H1 (cell line): Measurements from ENCODE around the gene SLC5A11. TPM values are rescaled to one million over a fixed set of nuclear protein-coding genes. Genes with fewer than 3 reads are reported as not detected.

Experiments
- CTCF ChIA-PET: fragments of 300-600 bp; sonication (Branson Sonifier 250); formaldehyde crosslinking; loops from one replicate; lab custom pipeline; 2021; ENCODE audit not compliant: partially characterized antibody; lab: Charles Lee
- POLR2A ChIA-PET: fragments of 300-600 bp; sonication (Branson Sonifier 250); formaldehyde crosslinking; loops from one replicate; lab custom pipeline; 2021; ENCODE audit warnings: inconsistent platforms; ENCODE audit not compliant: partially characterized antibody; lab: Charles Lee
- DNase-seq, 2 experiments: peaks; one replicate each; pipeline versions ENCODE4 v3.0.0 to v3.0.0-alpha.2; 2010 to 2022; ENCODE audit warnings: low spot score in 2 of 2, low read depth in 1 of 2, mixed read lengths in 1 of 2
- FAIRE-seq: peaks from 2 replicates; lab custom pipeline; 2011; peaks lifted over from hg19 to GRCh38; lab: Jason Lieb, UNC
- H2AFZ ChIP-seq: 2 replicates; pipeline ENCODE4 v1.8.1; 2012; ENCODE audit warnings: low read length, inconsistent platforms
- H2AK5ac ChIP-seq: 2 replicates; pipeline ENCODE4 v1.6.1; 2013; ENCODE audit warnings: low read depth, low read length
- H2BK120ac ChIP-seq: replicated peaks from 2 replicates; pipeline ENCODE3; 2013; ENCODE audit warnings: low read depth, low read length, inconsistent platforms
- H2BK12ac ChIP-seq: 2 replicates; pipeline ENCODE4 v1.6.1; 2013; ENCODE audit warnings: low read depth, low read length
- H2BK15ac ChIP-seq: 2 replicates; pipeline ENCODE4 v1.6.1; 2013; ENCODE audit warnings: low read length
- H2BK20ac ChIP-seq: 2 replicates; pipeline ENCODE4 v1.6.1; 2013; ENCODE audit warnings: low read length
- H2BK5ac ChIP-seq: 2 replicates; pipeline ENCODE4 v1.6.1; 2013; ENCODE audit warnings: low read depth, low read length
- H3K14ac ChIP-seq: 2 replicates; pipeline ENCODE4 v1.6.1; 2013; ENCODE audit warnings: inconsistent platforms; ENCODE audit not compliant: insufficient read length
- H3K18ac ChIP-seq: 2 replicates; pipeline ENCODE4 v1.6.1; 2013; ENCODE audit warnings: low read length; ENCODE audit errors: extremely low read depth
- H3K23ac ChIP-seq: 2 replicates; pipeline ENCODE4 v1.6.1; 2013; ENCODE audit warnings: inconsistent platforms; ENCODE audit not compliant: insufficient read length
- H3K23me2 ChIP-seq: 2 replicates; pipeline ENCODE4 v1.6.1; 2013; ENCODE audit warnings: low read depth, low read length
- H3K27ac ChIP-seq: 2 replicates; pipeline ENCODE4 v1.6.1; 2011; ENCODE audit warnings: low read depth, low read length, inconsistent platforms
- H3K27me3 ChIP-seq, 4 experiments: replicated peaks in 1 of 4; 1 replicate in 1 of 4; 2 replicates in 3 of 4; pipeline versions ENCODE4 v1.6.1 to v1.8.1; 2011 to 2013; ENCODE audit warnings: low read length in 3 of 4, mild to moderate bottlenecking in 3 of 4, inconsistent platforms in 2 of 4, mixed read lengths in 2 of 4, moderate library complexity in 1 of 4; ENCODE audit not compliant: control insufficient read depth in 3 of 4, insufficient read depth in 3 of 4; ENCODE audit errors: extremely low read depth in 1 of 4
- H3K36me3 ChIP-seq, 4 experiments: 2 replicates each; pipeline versions ENCODE4 v1.6.1 to v1.8.1; 2011 to 2013; ENCODE audit warnings: mild to moderate bottlenecking in 4 of 4, low read length in 3 of 4, moderate library complexity in 2 of 4, control low read depth in 1 of 4, inconsistent platforms in 1 of 4; ENCODE audit not compliant: insufficient read depth in 4 of 4, control insufficient read depth in 2 of 4
- H3K4ac ChIP-seq: replicated peaks from 2 replicates; pipeline ENCODE3; 2013; ENCODE audit warnings: low read length, low read depth, mixed read lengths, inconsistent platforms; ENCODE audit not compliant: insufficient read length
- H3K4me1 ChIP-seq, 4 experiments: replicated peaks in 1 of 4; 1 replicate in 1 of 4; 2 replicates in 3 of 4; pipeline versions ENCODE4 v1.6.1 to v1.8.1; 2011 to 2013; ENCODE audit warnings: low read length in 3 of 4, inconsistent platforms in 2 of 4, mixed read lengths in 1 of 4; ENCODE audit not compliant: insufficient read depth in 4 of 4, control insufficient read depth in 3 of 4
- H3K4me2 ChIP-seq, 2 experiments: 2 replicates each; pipeline versions ENCODE4 v1.6.1 to v1.8.1; 2011 to 2013; ENCODE audit warnings: low read depth in 2 of 2, low read length in 2 of 2, control low read depth in 1 of 2, inconsistent platforms in 1 of 2, mild to moderate bottlenecking in 1 of 2; ENCODE audit not compliant: insufficient read depth in 1 of 2
- H3K4me3 ChIP-seq, 4 experiments: fragments of 200-600, 300-600 bp in 1 of 4; sonication (generic), shearing (Covaris generic), sonication (Bioruptor Twin) in 1 of 4; 2 replicates each; pipeline versions ENCODE4 v1.5.1 to v1.8.1; 2011 to 2016; ENCODE audit warnings: low read length in 4 of 4, low read depth in 3 of 4, control low read depth in 2 of 4, inconsistent platforms in 2 of 4, mild to moderate bottlenecking in 2 of 4, mixed read lengths in 1 of 4, moderate library complexity in 1 of 4; ENCODE audit not compliant: insufficient read depth in 2 of 4; ENCODE audit errors: extremely low read depth in 1 of 4
- H3K56ac ChIP-seq: replicated peaks from 2 replicates; pipeline ENCODE3; 2013; ENCODE audit warnings: low read depth, mild to moderate bottlenecking, mixed read lengths, low read length, inconsistent platforms; ENCODE audit not compliant: insufficient read length
- H3K79me1 ChIP-seq: 2 replicates; pipeline ENCODE4 v1.6.1; 2013; ENCODE audit warnings: low read depth, low read length, control low read depth
- H3K79me2 ChIP-seq, 2 experiments: 2 replicates each; pipeline versions ENCODE4 v1.6.1 to v1.8.1; 2012 to 2013; ENCODE audit warnings: low read length in 2 of 2, mild to moderate bottlenecking in 2 of 2, inconsistent platforms in 1 of 2; ENCODE audit not compliant: insufficient read depth in 2 of 2, control insufficient read depth in 1 of 2
- H3K9ac ChIP-seq, 4 experiments: replicated peaks in 1 of 4; 1 replicate in 1 of 4; 2 replicates in 3 of 4; pipeline versions ENCODE4 v1.6.1 to v1.8.1; 2011 to 2013; ENCODE audit warnings: low read depth in 3 of 4, low read length in 3 of 4, control low read depth in 2 of 4, mild to moderate bottlenecking in 2 of 4, moderate library complexity in 2 of 4, inconsistent platforms in 1 of 4; ENCODE audit errors: extremely low read depth in 1 of 4
- H3K9me3 ChIP-seq, 2 experiments: 2 replicates each; pipeline versions ENCODE4 v1.6.1 to v1.8.1; 2012 to 2013; ENCODE audit warnings: mild to moderate bottlenecking in 2 of 2, moderate library complexity in 2 of 2, control low read depth in 1 of 2, inconsistent platforms in 1 of 2, low read depth in 1 of 2, low read length in 1 of 2, mixed read lengths in 1 of 2; ENCODE audit not compliant: insufficient read depth in 2 of 2
- H4K20me1 ChIP-seq, 2 experiments: replicated peaks in 1 of 2; 2 replicates each; pipeline versions ENCODE3 to v1.8.1; 2011 to 2013; ENCODE audit warnings: inconsistent platforms in 2 of 2, low read length in 2 of 2, mild to moderate bottlenecking in 1 of 2; ENCODE audit not compliant: insufficient read depth in 2 of 2, control insufficient read depth in 1 of 2
- H4K5ac ChIP-seq: 2 replicates; pipeline ENCODE4 v1.6.1; 2013; ENCODE audit warnings: low read length, low read depth, mixed read lengths, inconsistent platforms; ENCODE audit not compliant: insufficient read length
- H4K8ac ChIP-seq: 2 replicates; pipeline ENCODE4 v1.8.0; 2013; ENCODE audit warnings: mild to moderate bottlenecking, moderate library complexity, low read length, inconsistent platforms; ENCODE audit not compliant: insufficient read depth; ENCODE audit errors: extremely low read depth
- H4K91ac ChIP-seq: replicated peaks from 2 replicates; pipeline ENCODE3; 2013; ENCODE audit warnings: low read length, mixed read lengths, inconsistent platforms; ENCODE audit not compliant: insufficient read length
- ASH2L ChIP-seq: fragments of 200-600, 300-600 bp; sonication (generic); IDR thresholded peaks from one replicate; pipeline ENCODE4 v1.7.1; 2017; ENCODE audit warnings: low read length
- BACH1 ChIP-seq: IDR thresholded peaks from 2 replicates; pipeline ENCODE4 v1.6.1; 2012; ENCODE audit warnings: low read length, improper control_type of control experiment
- CREB1 ChIP-seq: IDR thresholded peaks from 2 replicates; pipeline ENCODE4 v1.6.1; 2012; ENCODE audit warnings: inconsistent platforms
- EGR1 ChIP-seq: IDR thresholded peaks from 2 replicates; pipeline ENCODE4 v1.6.1; 2011; ENCODE audit warnings: low read depth, low read length, borderline replicate concordance
- HDAC2 ChIP-seq, 2 experiments: fragments of 300-600 bp in 1 of 2; sonication (generic) in 1 of 2; IDR thresholded peaks; 2 replicates each; pipeline ENCODE4 v1.6.1; 2011 to 2012; ENCODE audit warnings: low read depth in 2 of 2, low read length in 2 of 2, mild to moderate bottlenecking in 2 of 2, moderate library complexity in 2 of 2, borderline replicate concordance in 1 of 2, inconsistent platforms in 1 of 2
- JUN ChIP-seq: IDR thresholded peaks from 2 replicates; pipeline ENCODE4 v1.6.1; 2011; ENCODE audit warnings: low read depth, mild to moderate bottlenecking, improper control_type of control experiment, low read length
- POLR2AphosphoS5 ChIP-seq: IDR thresholded peaks from 2 replicates; pipeline ENCODE4 v1.6.1; 2011; ENCODE audit warnings: low read depth, low read length
- RFX5 ChIP-seq: IDR thresholded peaks from 2 replicates; pipeline ENCODE4 v1.6.1; 2011; ENCODE audit warnings: low read depth, low read length, improper control_type of control experiment, borderline replicate concordance
- SP2 ChIP-seq: IDR thresholded peaks from 2 replicates; pipeline ENCODE4 v1.6.1; 2012; ENCODE audit warnings: mild to moderate bottlenecking, low read length, inconsistent platforms
- SRF ChIP-seq: IDR thresholded peaks from 2 replicates; pipeline ENCODE4 v1.6.1; 2011; ENCODE audit warnings: mild to moderate bottlenecking, low read depth, low read length, moderate library complexity
- TAF1 ChIP-seq: IDR thresholded peaks from 2 replicates; pipeline ENCODE4 v1.6.1; 2011; ENCODE audit warnings: mild to moderate bottlenecking, low read depth, low read length
- TEAD4 ChIP-seq: IDR thresholded peaks from 2 replicates; pipeline ENCODE4 v1.6.1; 2012; ENCODE audit warnings: low read depth, low read length, inconsistent platforms, mixed read lengths
- polyA plus RNA-seq, 7 experiments: library from polyadenylated mRNA; depleted of rRNA in 3 of 7; stranded (reverse) in 5 of 7; unstranded in 2 of 7; fragments of >200 nt in 5 of 7; fragments of 200-250 nt in 2 of 7; gene quantifications; 1 replicate in 5 of 7; 2 replicates in 1 of 7; 4 replicates in 1 of 7; pipeline versions ENCODE4 v1.2.1 to v1.2.3, GENCODE V29; 2011 to 2013; ENCODE audit warnings: missing spikeins in 2 of 7, mixed read lengths in 2 of 7
- total RNA-seq: library from RNA; stranded (reverse); fragmentation: NEBNext Ultra II Directional; extraction: Animal tissue kit (Norgen Biotek cat#: 25700); gene quantifications from 2 replicates; pipeline ENCODE4 v1.2.1, GENCODE V29; 2021

The SLC5A11 gene
- total and polyA plus RNA-seq, 2 of the 8 experiments (the other 6 are each of a cell fraction or from before 2014, with no cell fraction given), result 0.26 to 0.59 TPM

GRCh38 chr16:24854607-24855171 is 8.9 kb downstream of the SLC5A11 start:
- DNase-seq (no peak), FAIRE-seq (no peak)
- Histone ChIP-seq H4K5ac (no peak overlapping the region), H2BK12ac (no peak overlapping the region), H3K27ac (no peak overlapping the region), H3K23ac (no peak overlapping the region), H2BK5ac (no peak overlapping the region), H4K8ac (no peak overlapping the region), H3K4me2 (no peak overlapping the region), H3K4ac (no peak overlapping the region), H4K91ac (no peak overlapping the region), H2BK120ac (no peak overlapping the region), H3K27me3 (no peaks in the 10 kb centered on the region), H3K23me2 (no peaks in the 10 kb centered on the region), H3K79me1 (no peaks in the 10 kb centered on the region), H3K79me2 (no peaks in the 10 kb centered on the region), H4K20me1 (no peaks in the 10 kb centered on the region), H3K4me3 (no peak overlapping the region), H3K18ac (no peak overlapping the region), H2BK15ac (no peak overlapping the region), H3K9ac (no peak overlapping the region), H3K56ac (no peak overlapping the region), H3K9me3 (no peaks in the 10 kb centered on the region), H2BK20ac (no peak overlapping the region), H3K14ac (peak overlapping the region; percentile 31), H3K36me3 (no peaks in the 10 kb centered on the region), H3K4me1 (peaks cover 0 to 3% (median 0%) of the 10 kb centered on the region in 4 experiments; a peak in 1 of 7 replicates), H2AK5ac (no peak overlapping the region), H2AFZ (no peak overlapping the region)
- ChIA-PET POLR2A (no interaction called here), CTCF (interaction anchor here (0.8 to 1.1 kb wide), 2 partner anchors 23 to 55 kb away, joined by 3 to 4 read pairs; no protein-coding TSS in a partner anchor)
- TF ChIP-seq SP2 (no peak), BACH1 (no peak), HDAC2 (IDR thresholded peaks at IDR 0.05; ENCODE audit: borderline replicate concordance in 1 of 2, low read depth in 2 of 2, low read length in 2 of 2) (no peak), SRF (no peak), POLR2AphosphoS5 (no peak), RFX5 (no peak), TAF1 (no peak), CREB1 (no peak), TEAD4 (no peak), JUN (no peak), EGR1 (no peak), ASH2L (no peak)
